H54 (cell line): ENCODE data around the gene IBA57.
"Not testable (repeated sequence)": the region's sequence is repeated elsewhere in the genome, so short reads cannot be mapped to it uniquely, and the experiment has no call there.

Source experiments
- DNase-seq: peaks from one replicate; pipeline ENCODE4 v3.0.0; 2011; ENCODE audit warnings: low spot score, mixed read lengths; ENCODE audit not compliant: insufficient read length
- FAIRE-seq: peaks from 3 replicates; lab custom pipeline; 2011; peaks lifted over from hg19 to GRCh38; lab: Jason Lieb, UNC
- POLR2A ChIP-seq: IDR thresholded peaks from 2 replicates; pipeline ENCODE4 v1.6.1; 2011; ENCODE audit warnings: low read depth, mild to moderate bottlenecking, low read length

Gene IBA57

DNA sequence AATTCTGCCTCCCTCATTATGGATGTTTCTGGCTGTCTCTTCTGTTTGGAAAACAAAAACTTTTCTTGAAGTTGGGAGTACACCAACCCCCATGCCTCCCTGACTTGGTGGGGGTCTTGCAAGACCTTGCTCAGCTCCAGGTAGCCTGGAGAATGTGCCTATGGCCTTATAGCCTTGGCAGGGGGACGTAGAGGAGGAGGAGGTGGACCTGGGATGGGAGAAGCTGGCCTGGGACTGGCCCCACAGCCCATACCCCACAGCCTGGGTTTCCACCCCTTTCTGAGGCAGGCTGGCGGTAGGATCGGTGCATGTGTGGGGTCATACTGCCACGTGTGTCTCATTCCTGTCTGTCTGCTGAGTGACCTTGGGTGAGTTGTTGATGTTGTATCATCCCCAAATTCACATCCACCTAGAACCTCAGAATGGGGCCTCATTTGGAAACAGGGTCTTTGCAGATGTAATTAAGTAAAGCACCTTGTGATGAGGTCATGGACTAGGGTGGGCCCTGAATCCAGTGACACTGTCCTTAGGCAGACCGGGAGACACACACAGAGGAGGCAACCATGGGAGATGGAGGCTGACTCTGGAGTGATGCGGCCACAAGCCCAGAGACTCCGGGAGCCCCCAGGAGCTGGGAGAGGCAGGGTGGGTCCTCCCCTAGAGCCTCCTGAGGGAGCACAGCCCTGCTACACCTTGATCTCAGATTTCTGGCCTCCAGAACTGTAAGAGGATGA lies 60.7 kb downstream of the IBA57 start:
- DNase-seq, result no peak
- FAIRE-seq, result no peak
- TF ChIP-seq POLR2A, result no peak

DNA sequence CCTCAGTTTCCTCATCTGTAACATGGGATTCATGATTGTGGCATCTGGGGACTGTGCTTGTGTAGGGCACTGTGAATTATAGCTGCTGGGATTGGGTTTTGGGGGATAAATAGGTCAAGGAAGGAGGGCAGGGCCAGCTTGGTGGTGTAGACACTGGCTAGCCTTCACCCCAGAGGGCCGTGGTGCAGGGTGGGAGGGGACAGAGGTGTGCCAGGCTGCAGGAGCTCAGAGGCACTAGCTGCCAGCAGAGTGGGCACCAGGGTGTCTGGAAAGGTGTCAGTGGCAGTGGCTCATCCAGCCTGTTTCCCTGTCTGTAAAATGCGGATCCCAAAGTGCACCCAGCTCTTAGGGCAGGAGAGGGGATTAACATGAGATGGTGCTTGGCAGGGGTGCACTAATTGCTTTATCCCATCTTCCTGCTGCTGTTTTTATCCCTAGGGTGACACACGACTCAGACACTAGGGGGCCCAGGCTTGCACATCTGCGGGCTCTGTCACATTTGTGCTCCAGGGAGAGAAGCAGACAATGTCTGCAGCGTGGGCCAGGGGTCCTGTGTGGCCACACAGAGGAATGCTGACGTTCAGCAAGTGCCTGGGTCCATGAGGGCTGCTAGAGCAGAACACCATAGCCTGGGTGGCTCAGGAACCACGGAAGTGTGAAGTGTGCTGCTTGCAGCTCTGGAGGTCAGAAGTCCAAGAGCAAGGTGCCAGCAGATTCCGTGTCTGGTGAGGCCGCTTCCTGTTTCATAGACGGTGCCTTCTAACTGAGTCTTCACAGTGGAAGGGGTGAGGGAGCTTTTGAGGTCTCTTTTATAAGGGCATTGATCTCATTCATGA lies 61.6 kb downstream of the IBA57 start:
- FAIRE-seq (no peak), DNase-seq (no peak)
- TF ChIP-seq POLR2A, result no peak

DNA sequence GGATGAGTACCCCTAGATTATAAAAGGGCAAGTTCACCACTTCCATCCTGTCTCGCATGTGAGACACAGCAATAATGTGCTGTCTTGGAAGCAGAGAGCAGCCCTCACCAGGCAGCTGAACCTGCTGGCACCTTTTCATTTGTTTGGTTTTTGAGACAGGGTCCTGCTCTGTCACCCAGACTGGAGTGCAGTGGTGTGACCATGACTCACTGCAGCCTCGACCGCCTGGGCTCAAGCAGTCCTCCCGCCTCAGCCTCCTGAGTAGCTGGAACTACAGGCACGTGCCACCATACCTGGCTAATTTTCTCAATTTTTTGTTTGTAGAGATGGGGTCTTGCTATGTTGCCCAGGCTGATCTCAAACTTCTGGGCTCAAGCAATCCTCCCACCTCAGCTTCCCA lies 62.5 kb downstream of the IBA57 start:
- not testable (repeated sequence) for DNase-seq, FAIRE-seq

DNA sequence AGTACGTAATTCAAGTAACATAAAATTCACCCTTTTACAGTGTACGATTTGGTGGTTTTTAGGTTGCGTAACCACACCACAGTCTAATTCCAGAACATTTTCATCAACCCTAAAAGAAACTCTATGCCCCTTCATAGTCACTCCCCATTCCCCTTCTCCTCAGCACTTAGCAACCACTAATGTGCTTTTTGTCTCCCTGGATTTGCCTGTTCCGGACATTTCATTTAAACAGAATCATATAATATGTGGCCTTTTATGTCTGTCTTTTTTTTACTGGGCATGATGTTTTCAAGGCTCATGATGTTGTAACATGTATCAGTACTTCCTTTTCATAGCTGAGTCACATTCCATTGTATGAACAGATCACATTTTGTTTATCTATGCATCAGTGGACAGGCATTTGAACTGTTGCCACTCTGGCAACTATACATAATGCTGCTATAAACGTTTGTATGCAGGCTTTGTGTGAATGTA lies 63.0 kb downstream of the IBA57 start:
- no peak for TF ChIP-seq POLR2A
- peak; percentile 20 for FAIRE-seq
- no peak for DNase-seq

DNA sequence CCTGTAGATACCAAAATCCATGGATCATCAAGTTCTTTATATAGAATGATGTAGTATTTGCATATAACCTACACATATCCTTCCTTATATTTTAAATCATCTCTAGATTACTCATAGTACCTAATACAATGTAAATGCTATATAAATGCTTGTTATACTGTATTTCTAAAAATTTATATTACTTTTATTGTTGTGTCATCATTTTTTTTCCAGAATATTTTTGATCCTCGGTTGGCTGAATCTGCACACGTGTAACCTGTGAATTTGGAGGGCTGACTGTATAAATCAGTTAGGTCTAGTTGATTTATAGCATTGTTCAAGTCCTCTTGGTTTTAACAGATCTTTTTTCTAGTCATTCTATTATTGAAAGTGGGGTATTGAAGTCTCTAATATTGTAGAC lies 65.6 kb downstream of the IBA57 start:
- no peak for TF ChIP-seq POLR2A
- FAIRE-seq (no peak), DNase-seq (no peak)
